Kidney (tissue), 14 donors: ENCODE results near the gene NEAT1. TPM values are rescaled to one million over a fixed set of nuclear protein-coding genes. Genes with fewer than 3 reads are reported as not detected.
A peak's percentile ranks its signal among the peaks of the same experiment; 100 is the strongest.

Source experiments
- DNase-seq, 5 donors: peaks; one replicate each; pipeline ENCODE4 v3.0.0-alpha.2; 2013 to 2020
- FAIRE-seq: peaks from 2 replicates; lab custom pipeline; 2012; peaks lifted over from hg19 to GRCh38; lab: Jason Lieb, UNC
- H3K27ac ChIP-seq, 2 donors: one replicate each; pipeline ENCODE4 v1.7.0; 2013; ENCODE audit warnings: low read depth in 2 of 2, low read length in 2 of 2, inconsistent platforms in 1 of 2
- H3K27me3 ChIP-seq: one replicate; pipeline ENCODE4 v1.7.1; 2013; ENCODE audit warnings: low read length, inconsistent platforms; ENCODE audit not compliant: control insufficient read depth, insufficient read depth
- H3K36me3 ChIP-seq, 3 donors: one replicate each; pipeline versions ENCODE4 v1.7.0 to v1.7.1; 2013; ENCODE audit warnings: low read length in 3 of 3, control low read depth in 1 of 3, inconsistent platforms in 1 of 3; ENCODE audit not compliant: insufficient read depth in 3 of 3, control insufficient read depth in 2 of 3
- H3K4me1 ChIP-seq, 3 donors: one replicate each; pipeline versions ENCODE4 v1.7.0 to v1.7.1; 2013; ENCODE audit warnings: low read length in 3 of 3, inconsistent platforms in 1 of 3, low read depth in 1 of 3; ENCODE audit not compliant: control insufficient read depth in 2 of 3, insufficient read depth in 2 of 3
- H3K4me3 ChIP-seq, 3 donors: one replicate each; pipeline versions ENCODE4 v1.7.0 to v1.8.1; 2013; ENCODE audit warnings: low read length in 3 of 3, control low read depth in 1 of 3, inconsistent platforms in 1 of 3
- H3K9ac ChIP-seq, 3 donors: one replicate each; pipeline versions ENCODE4 v1.7.0 to v1.7.1; 2013; ENCODE audit warnings: low read length in 3 of 3, control low read depth in 1 of 3, inconsistent platforms in 1 of 3
- H3K9me3 ChIP-seq, 3 donors: one replicate each; pipeline versions ENCODE4 v1.7.0 to v1.7.1; 2013; ENCODE audit warnings: low read length in 3 of 3, control low read depth in 1 of 3, inconsistent platforms in 1 of 3; ENCODE audit not compliant: control insufficient read depth in 2 of 3, insufficient read depth in 1 of 3
- intact Hi-C: fragments of 100-400 bp; cut with DNase I; formaldehyde crosslinking; loops from one replicate; pipeline ENCODE4 v1.11.1; 2022
- polyA plus RNA-seq: library from polyadenylated mRNA; stranded (reverse); fragments of 350-450 nt; fragmentation: Illumina TruSeq; extraction: RNeasy Lipid Tissue Mini Kit (QIAGEN cat#74804); gene quantifications from one replicate; pipeline ENCODE4 v1.2.3, GENCODE V29; 2014; ENCODE audit warnings: low read depth, low replicate concordance; ENCODE audit not compliant: insufficient read depth
- total RNA-seq: library from RNA; stranded (reverse); fragmentation: NEBNext Ultra II Directional; extraction: Animal tissue kit (Norgen Biotek cat#: 25700); gene quantifications from one replicate; pipeline ENCODE4 v1.2.1, GENCODE V29; 2021
- TF ChIP-seq, protein P1 (sequence below): IDR thresholded peaks from 3 replicates; pipeline ENCODE4 v1.5.1; 2012; ENCODE audit warnings: mild to moderate bottlenecking, moderate library complexity, borderline replicate concordance; ENCODE audit not compliant: insufficient read depth; ENCODE audit errors: extremely low read depth
- donor health status: control.
- donor health status: control.
- donor health status: control.
- donor health status: control.
- donor health status: control.
- donor health status: DM: yes; HTN: yes; CAD: no.
- donor health status: Normal renal cell carcinoma (clear cell type).

Gene NEAT1
- total and polyA plus RNA-seq, 2 donors from 2014 or later = 595 to 1,006 TPM

DNA sequence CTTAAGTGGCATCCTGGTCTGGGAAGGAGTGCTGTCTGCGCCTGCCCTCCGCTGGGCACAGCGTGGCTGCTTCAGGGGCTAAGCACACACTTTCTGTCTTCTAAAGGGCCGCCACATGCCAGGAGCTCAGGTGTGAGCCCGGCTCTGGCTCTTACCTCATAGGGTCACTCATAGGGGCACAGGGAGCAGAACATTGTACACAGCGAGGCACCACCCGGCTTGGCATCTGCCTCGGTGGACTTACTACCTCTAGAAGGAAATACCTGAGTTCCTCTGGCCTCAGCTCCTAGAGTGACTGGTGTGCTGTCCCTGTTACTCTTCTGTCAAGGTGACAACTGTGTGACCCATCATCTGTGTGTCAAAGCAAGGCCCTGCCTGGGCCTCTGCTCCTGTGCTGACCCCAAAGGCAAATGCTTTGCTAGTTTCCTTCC, 13.4 kb downstream of the NEAT1 start:
- DNase-seq (peak in 1 of 5 donors; percentile 64), FAIRE-seq (no peak)
- TF ChIP-seq, protein P1, sequence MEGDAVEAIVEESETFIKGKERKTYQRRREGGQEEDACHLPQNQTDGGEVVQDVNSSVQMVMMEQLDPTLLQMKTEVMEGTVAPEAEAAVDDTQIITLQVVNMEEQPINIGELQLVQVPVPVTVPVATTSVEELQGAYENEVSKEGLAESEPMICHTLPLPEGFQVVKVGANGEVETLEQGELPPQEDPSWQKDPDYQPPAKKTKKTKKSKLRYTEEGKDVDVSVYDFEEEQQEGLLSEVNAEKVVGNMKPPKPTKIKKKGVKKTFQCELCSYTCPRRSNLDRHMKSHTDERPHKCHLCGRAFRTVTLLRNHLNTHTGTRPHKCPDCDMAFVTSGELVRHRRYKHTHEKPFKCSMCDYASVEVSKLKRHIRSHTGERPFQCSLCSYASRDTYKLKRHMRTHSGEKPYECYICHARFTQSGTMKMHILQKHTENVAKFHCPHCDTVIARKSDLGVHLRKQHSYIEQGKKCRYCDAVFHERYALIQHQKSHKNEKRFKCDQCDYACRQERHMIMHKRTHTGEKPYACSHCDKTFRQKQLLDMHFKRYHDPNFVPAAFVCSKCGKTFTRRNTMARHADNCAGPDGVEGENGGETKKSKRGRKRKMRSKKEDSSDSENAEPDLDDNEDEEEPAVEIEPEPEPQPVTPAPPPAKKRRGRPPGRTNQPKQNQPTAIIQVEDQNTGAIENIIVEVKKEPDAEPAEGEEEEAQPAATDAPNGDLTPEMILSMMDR = no peak
- Histone ChIP-seq H3K9me3 (no peaks in the 10 kb centered on the region), H3K36me3 (peaks cover 3 to 50% (median 19%) of the 10 kb centered on the region in 3 donors), H3K27me3 (no peaks in the 10 kb centered on the region), H3K4me1 (peaks cover 0 to 34% (median 16%) of the 10 kb centered on the region in 3 donors), H3K27ac (peak overlapping the region in 1 of 2 donors; percentile 59), H3K4me3 (peak overlapping the region in 1 of 3 donors; percentile 21), H3K9ac (peak overlapping the region in 2 of 3 donors; percentile 27 to 30)
- intact Hi-C loops = no loop called here

DNA sequence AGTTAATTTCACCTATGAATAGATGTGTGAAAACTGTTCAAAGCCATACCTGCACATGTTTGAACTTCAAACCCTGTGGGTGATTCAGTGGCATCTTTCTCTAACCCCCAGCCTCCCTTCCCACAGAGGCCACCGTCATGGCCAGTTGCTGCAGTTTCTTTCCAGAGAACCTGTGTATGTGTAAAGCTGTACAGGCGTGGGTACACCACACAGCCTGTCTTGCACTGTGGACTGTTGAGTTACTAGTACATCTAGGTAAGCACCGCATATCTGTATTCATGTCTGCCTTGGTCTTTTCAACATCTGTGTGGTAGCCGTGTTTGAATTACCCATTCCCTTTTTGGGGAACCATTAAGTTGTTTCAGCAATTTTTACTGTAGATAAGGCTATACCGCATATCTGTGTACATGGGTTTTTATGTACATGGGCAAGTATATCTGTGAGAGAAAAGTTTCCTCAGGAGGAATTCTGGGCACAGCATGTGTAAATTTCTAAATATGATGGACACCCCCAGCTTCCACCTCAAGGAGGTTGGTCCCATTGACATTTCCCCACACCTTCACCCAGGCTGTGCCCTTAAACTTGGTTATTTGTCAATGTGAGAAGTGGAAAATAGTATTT, 13.9 kb downstream of the NEAT1 start:
- Histone ChIP-seq H3K4me1 (peaks cover 0 to 33% (median 14%) of the 10 kb centered on the region in 3 donors), H3K36me3 (peaks cover 3 to 52% (median 19%) of the 10 kb centered on the region in 3 donors), H3K9me3 (no peaks in the 10 kb centered on the region), H3K9ac (no peak overlapping the region), H3K27me3 (no peaks in the 10 kb centered on the region), H3K4me3 (no peak overlapping the region), H3K27ac (peak overlapping the region in 1 of 2 donors; percentile 59)
- DNase-seq (peak in 1 of 5 donors; percentile 46), FAIRE-seq (no peak)
- intact Hi-C loops = no loop called here
- TF ChIP-seq, protein P1 = no peak

DNA sequence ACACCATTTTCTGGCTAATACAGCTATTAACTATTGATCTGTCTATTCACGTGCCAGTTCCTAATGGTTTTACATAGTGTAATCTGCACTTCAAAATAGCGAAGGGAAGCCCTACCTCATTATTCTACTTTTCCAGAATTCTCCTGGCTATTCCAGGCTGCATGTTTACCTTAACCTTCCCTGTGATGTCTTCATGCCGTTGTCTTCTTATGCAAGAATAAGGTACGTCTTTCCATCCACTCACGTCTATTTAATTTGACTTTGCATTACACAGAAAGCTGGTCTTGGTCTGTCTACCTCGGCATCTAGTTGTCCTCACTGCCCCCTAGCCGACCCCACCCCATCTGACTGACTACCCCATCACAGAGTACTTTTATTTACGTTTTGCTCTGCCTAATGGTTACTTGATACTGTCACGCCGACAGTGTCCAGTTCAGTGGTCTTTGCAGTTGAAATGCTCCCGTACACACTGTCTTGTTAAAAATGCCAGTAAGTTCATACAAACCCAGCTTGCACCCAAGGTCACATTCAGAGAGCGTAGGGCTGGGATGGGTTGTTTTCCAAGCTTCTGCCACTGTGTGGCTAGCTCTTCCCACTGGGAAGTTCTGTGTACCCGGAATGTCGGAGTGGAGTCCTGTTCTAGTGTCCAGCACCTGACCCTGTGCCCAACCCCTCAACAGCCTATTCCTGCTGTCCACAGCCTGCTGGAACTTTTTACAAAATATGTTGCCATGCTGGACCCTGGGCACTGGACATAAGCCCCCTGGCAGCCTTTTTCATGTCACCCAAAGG, 15.0 kb downstream of the NEAT1 start:
- H3K4me1 ChIP-seq = peaks cover 0 to 27% (median 22%) of the 10 kb centered on the region in 3 donors
- TF ChIP-seq, protein P1 = no peak
- intact Hi-C loops = no loop called here
- H3K27ac ChIP-seq = peak overlapping the region; percentile 35 to 52
- H3K9ac ChIP-seq = no peak overlapping the region
- peak overlapping the region in 2 of 3 donors; percentile 13 to 32 for H3K4me3 ChIP-seq
- no peaks in the 10 kb centered on the region for H3K27me3 ChIP-seq
- DNase-seq (peak in 2 of 5 donors; percentile 62 to 69), FAIRE-seq (no peak)
- peaks cover 3 to 60% (median 19%) of the 10 kb centered on the region in 3 donors for H3K36me3 ChIP-seq
- no peaks in the 10 kb centered on the region for H3K9me3 ChIP-seq
